Activated naive CD4-positive, alpha-beta T cell treated with Interleukin-2 at 50 U/mL for 16 hours (primary cell): ENCODE measurements around the gene ZNF765.
"Not testable (repeated sequence)": the region's sequence is repeated elsewhere in the genome, so short reads cannot be mapped to it uniquely, and the experiment has no call there.

Experiments used
- DNase-seq: peaks from one replicate; pipeline ENCODE4 v3.0.0-alpha.2; 2020

ZNF765 gene

DNA sequence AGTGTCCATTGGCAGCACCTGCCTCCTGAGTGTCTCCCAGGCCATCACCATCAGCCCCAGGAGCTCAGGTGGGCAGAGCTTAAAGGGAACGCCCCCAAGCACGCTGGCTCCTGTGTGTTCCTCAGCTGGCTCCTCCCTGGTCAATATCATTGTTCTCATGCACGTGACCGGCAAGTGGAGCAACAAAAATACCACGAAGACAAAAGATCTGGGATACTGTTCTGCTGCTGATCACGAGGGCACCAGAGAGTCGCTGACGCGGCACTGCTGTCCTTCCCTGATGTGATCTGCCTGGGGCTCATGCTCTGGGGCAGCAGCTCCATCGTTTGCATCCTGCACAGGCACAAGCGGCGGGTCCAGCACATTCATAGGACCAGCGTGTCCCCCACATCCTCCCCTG is 28.1 kb downstream of the ZNF765 start:
- not testable (repeated sequence) for DNase-seq

DNA sequence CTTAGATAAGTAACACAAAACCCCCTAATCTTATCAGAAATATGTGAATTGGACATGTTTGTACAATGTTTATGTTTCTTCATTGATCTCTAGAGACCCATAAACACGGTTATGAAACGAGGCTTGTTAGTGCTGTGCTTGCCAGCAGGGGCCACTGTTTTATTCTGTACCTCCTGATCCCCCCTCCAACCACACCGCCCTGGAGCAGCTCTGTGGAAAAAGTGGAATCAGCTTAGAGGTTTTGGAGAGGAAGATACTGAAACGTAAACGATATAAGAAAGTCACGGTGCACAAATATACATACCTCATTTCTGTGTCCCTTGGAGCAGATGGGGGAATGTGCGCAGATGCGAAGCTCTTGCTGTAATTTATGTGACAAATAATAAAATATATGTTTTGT is 28.7 kb downstream of the ZNF765 start:
- not testable (repeated sequence) for DNase-seq

DNA sequence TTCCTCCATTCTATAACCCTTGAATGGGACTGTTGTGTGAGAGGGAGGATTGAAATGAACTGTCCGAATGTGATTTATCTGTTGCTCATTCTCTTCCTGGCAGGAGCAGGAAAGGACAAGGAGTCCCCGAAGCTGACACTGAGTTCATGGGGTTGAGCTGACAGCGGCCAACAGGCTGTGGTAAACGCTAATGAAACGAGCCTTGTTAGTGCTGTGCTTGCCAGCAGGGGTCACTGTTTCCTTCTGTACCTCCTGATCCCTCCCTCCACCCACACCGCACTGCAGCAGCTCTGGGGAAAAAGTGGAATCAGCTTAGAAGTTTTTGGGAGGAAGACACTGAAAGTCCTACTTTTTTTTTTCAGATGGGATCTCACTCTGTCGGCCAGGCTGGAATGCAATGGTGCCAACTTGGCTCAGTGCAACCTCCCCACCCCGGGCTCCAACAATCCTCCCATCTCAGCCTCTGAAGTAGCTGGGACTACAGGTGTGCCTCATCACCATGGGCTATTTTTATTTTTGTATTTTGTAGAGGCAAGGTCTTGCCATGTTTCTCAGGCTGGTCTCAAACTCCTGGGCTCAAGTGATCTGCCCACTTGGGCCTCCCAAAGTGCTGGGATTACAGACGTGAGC is 30.1 kb downstream of the ZNF765 start:
- DNase-seq: peak; percentile 65

DNA sequence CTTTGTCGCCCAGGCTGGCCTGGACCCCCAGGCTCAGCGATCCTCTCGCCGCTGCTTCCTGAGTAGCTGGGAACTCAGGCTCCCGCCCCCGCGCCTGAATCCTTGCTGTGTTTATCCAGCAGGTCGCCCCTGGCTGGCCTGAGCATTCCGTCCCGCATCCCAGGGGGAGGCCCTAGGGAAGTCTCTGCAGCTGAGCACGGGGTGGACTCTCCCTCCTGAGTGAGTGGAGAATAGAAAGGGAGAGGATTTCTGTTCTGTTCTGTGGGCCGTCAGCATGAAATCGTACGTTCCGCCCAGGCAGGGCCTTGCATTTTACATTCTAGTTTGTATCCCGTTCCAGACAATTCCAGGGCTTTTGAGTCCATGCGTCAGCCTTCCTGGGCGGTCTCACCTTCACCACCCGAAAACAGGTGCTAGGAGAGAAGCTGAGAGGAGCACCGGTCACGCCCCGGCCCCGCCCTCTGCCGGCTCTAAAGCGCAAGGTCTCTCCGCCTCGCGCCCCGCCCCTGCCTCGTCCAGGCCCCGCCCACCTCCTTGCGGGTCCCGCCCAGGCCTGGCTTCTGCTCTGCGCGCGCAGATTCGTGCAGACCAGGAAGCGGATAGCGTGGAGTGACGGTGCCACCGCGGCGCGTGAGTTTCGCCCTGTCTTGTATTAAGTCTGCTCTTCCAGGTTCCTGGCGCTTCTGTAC is 36.6 kb downstream of the ZNF765 start, which contains the start of gene ZNF761:
ZNF761 (plus strand) TSS at position 586 of the 689 bp plus-strand sequence. CDS start 15,285 bp downstream, outside the sequence.
- DNase-seq: peak; percentile 97

DNA sequence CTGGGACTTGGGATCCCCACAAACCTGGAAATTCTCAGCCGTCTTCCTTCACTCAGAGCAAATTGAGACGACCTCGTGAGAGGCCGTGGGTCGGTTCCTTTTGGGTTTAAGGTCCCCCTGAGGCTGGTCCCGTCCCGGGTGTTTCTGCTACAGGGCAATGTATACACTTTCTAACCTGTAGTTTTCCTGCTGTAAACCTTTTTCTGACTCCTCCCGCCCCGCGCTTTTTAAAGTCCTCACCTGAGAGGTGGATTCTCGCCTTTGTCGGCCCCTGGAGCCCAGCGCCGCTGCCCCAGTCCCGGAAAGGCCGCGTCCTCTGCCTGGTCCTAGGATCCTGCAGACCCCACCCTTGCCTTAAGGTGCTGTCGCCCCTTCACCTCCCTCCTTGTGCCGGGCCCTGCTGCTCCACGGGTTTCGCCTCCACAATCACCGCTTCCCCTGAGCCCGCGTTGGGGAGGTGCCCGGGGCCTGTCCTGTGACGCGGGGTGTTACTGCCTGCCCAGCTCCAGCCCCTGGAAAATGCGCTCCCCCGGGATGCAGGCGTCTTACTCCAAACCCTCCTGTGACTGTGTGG is 37.2 kb downstream of the ZNF765 start:
- no peak for DNase-seq

DNA sequence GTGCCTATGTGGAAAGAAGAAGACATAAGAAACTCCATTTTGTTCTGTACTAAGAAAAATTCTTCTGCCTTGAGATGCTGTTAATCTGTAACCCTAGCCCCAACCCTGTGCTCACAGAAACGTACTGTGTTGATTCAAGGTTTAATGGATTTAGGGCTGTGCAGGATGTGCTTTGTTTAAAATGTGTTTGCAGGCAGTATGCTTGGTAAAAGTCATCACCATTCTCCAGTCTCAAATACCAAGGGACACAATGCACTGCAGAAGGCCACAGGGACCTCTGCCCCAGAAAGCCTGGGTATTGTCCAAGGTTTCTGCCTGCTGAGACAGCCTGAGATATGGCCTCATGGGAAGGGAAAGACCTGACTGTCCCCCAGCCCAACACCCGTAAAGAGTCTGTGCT is 48.9 kb downstream of the ZNF765 start:
- not testable (repeated sequence) for DNase-seq

DNA sequence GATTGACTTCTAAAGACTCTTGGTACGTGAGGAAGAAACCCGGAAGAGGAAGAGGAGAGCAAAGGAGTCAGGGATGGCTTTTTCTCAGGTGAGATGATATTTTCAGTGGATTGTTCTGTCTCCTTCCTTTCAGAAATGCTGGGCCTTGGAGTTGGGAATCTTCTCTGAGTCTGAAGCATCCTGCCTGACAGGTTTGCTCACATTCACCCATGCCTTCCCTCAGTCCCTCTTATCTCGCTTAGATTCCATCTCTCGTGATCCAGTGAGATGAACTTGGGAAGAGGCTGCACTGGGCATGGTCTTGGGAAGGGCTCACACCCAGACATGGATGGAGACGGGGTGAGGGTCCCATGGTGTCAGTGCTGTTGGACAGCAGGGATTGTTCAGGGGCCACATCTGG is 52.2 kb downstream of the ZNF765 start:
- not testable (repeated sequence) for DNase-seq

DNA sequence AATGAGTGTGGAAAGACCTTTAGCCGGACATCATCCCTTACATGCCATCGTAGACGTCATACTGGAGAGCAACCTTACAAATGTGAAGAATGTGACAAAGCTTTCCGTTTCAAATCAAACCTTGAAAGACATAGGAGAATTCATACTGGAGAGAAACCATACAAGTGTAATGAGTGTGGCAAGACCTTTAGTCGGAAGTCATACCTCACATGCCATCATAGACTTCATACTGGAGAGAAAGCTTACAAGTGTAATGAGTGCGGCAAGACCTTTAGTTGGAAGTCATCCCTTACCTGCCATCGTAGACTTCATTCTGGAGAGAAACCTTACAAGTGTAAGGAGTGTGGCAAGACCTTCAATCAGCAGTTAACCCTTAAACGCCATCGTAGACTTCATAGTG is 60.9 kb downstream of the ZNF765 start:
- no peak for DNase-seq

DNA sequence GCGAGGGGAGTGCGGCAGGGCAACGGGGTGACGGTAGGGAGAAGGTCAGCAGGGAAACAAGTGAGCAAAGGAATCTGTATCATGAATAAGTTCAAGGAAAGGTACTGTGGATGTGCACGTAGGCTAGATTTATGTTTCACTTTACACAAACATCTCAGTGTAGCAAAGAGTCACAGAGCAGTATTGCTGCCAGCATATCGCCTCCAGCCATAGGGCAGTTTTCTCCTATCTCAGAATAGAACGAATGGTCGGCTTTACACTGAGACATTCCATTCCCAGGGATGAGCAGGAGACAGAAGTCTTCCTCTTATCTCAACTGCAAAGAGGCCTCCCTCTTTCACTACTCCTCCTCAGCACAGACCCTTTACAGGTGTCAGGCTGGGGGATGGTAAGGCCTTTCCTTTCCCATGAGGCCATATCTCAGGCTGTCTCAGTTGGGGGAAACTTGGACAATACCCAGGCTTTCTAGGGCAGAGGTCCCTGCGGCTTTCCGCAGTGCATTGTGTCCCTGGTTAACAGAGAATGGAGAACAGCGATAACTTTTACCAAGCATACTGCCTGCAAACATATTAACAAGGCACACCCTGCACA is 65.3 kb downstream of the ZNF765 start:
- not testable (repeated sequence) for DNase-seq

DNA sequence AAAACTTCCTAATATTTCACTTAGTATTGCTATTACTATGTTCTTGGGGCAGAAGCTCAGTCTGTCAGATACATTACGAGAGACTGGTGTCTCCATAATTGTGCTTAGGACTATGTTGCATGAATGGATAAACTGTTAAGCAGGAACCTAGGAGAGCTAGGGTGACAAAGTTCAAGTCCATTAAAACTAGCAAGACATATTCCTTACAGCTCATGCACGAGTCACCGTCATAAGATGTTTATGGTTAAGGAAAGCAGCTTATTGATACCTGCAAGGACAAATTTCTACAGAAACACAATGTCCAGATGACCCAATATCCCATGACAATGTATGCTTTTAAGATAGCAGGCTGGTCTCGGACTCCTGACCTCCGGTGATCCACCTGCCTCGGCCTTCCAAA is 66.9 kb downstream of the ZNF765 start:
- no peak for DNase-seq

DNA sequence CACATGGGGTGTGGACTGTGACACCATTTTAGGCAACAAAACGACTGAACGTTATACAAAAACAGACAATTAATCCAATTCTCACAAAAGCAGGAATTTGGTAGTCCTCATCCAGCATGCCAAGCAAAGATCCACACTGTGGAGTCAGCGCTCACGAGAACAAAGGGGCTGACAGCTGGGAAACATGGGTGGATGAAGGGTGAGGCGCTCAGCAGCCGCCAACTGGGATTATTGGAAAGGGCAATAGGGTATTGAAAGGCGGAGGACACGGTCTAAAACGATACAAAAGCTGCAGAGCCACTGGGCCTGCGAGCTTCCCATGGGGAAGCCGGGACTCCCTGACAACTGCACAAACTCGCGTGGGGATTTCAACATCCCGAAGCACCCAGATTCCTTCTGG is 67.9 kb downstream of the ZNF765 start:
- DNase-seq: no peak

DNA sequence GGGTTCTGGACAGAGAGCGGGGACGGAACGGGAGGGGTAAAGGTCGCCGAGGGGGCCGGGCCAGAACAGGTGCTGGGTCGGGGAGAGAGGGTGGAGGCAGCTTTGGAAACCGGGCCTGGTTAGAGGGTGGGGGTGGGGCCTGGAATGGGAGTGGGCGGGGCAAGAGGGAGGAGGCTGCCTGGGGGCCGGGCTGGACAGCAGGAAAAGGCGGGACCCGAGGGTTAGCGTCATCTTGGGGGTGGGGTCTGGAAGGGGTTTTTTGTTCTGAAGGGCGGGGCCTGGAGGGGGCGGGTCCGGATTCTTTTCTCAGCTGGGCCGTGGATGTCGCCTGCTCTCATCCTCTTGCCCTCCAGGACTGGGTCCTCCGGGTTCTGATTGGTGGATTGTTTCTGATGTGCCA is 68.3 kb downstream of the ZNF765 start:
- DNase-seq: no peak

DNA sequence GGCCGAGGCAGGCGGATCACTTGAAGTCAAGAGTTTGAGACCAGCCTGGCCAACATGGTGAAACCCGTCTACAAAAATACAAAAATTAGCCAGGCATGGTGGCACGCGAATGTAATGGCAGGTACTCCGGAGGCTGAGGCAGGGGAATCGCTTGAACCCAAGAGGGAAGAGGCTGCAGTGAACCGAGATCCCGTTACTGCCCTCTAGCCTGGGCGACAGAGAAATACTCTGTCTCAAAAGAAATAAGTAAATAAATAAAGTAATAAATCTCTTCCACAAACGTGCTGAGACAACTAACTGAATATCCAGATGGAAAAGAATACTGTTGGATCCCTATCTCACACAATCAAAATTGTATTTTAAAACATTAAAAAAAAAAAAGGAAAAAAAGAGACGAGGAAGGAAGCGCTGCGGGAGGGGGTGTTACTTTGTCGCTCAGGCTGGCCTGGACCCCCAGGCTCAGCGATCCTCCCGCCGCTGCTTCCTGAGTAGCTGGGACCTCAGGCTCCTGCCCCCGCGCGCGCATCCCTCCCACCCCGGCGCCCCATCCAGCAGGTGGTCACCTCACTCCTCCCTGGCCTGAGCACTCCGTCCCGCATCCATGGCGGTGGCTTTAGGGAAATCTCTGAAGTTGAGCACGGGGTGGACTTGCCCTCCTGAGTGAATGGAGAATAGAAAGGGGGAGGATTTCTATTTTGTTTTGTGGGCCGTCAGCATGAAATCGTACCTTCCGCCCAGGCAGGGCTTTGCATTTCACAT is 72.0 kb downstream of the ZNF765 start:
- DNase-seq: no peak

DNA sequence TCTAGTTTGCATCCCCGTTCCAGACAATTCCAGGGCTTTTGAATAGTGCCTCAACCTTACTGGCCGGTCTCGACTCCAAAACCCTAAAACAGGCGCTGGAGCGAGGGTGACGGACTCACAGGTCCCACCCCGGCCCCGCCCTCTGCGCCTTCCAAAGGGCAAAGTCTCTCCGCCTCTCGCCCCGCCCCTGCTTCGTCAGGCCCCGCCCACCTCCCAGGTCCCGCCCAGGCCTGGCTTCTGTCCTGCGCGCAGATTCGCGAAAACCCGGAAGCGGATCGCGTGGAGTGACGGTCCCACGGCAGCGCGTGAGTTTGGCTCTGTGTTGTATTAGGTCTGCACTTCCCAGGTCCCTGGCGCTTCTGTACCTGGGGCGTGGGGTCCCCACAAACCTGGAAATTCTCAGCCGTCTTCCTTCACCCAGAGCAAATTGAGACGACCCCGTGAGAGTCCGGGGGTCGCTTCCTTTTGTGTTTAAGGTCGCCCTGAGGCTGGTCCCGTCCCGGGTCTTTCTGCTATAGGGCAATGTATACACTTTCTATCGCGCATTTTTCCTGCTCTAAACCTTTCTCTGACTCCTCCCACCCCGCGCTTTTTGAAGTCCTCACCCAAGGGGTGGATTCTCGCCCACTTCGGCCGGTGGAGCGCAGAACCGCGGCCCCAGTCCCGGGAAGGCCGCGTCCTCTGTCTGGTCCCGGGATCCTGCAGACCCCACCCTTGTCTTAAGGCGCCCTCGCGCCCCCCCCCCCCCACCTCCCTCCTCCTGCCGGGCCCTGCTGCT is 72.7 kb downstream of the ZNF765 start, which contains the start of gene ZNF813:
ZNF813 (plus strand) TSS at position 249 of the 778 bp plus-strand sequence. CDS start 16,090 bp downstream, outside the sequence.
- peak; percentile 96 for DNase-seq

DNA sequence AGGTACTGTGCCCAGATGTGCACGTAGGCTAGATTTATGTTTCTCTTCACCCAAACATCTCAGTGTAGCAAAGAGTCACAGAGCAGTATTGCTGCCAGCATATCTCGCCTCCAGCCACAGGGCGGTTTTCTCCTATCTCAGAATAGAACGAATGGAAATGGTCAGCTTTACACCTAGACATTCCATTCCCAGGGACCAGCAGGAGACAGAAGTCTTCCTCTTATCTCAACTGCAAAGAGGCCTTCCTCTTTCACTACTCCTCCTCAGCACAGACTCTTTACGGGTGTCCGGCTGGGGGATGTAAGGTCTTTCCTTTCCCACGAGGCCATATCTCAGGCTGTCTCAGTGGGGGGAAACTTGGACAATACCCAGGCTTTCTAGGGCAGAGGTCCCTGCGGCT is 73.7 kb downstream of the ZNF765 start:
- DNase-seq: not testable (repeated sequence)

DNA sequence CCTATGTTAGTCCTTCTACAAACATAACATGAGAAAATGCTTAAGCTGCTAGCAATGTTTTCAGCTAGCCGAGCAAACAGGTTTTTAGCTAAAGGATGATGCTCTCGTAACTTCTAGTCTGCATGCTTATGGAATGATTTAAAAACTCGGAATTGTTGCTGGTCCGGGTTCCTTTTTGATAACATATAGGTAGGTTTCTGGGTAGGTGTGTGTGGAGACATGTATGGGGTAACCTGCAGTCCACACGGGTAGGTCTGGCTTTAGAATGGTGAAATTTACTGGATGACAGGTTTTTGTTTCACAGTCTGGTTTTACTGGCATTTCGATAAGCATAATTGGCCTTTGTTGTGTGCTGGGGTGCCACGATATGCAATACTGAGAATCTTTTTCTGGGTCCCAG is 77.0 kb downstream of the ZNF765 start:
- DNase-seq: no peak

DNA sequence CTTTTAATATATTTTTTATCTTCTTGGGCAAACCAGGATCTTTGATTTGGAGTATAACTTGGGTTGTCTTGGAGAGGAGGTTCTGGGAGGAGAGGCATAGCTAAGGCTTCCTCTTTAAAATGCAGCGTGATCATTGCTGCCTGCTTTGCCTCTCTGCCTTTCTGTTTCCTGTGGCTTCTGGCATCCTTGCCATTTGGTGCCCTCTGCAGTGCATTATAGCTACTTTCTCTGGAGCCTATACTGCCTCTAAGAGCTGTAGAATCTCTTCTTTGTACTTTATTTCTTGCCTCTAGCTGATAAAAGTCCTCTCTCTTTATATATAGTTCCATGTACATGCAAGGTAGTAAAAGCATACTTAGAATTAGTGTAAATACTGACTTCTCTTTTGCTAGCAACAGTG is 79.9 kb downstream of the ZNF765 start:
- DNase-seq: not testable (repeated sequence)

DNA sequence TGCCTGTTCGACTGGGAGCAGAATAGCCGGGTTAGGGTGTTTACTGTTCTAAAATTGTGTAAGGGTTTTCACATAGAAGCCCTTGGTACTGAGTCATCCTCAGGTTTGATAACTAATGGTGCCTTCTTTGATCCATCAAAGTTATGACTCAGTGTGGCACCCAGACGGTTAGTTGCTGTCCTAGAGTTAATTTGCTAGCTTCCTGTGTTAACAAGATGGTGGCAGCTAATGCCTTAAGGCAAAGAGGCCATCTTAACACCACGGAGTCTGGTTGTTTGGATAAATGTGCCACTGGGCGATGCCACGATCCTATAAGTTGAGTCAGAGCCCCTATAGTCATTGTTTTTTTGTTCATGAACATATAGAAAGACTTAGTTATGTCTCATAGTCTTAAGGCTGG is 80.5 kb downstream of the ZNF765 start:
- DNase-seq: not testable (repeated sequence)
